ENCODE results near the gene MDFI. TPM values are rescaled to one million over a fixed set of nuclear protein-coding genes. Genes with fewer than 3 reads are reported as not detected.

MDFI gene
- total and polyA plus RNA-seq, 9 of the 15 experiments (the other 6 are each of a cell fraction or from before 2014, with no cell fraction given): not detected

DNA sequence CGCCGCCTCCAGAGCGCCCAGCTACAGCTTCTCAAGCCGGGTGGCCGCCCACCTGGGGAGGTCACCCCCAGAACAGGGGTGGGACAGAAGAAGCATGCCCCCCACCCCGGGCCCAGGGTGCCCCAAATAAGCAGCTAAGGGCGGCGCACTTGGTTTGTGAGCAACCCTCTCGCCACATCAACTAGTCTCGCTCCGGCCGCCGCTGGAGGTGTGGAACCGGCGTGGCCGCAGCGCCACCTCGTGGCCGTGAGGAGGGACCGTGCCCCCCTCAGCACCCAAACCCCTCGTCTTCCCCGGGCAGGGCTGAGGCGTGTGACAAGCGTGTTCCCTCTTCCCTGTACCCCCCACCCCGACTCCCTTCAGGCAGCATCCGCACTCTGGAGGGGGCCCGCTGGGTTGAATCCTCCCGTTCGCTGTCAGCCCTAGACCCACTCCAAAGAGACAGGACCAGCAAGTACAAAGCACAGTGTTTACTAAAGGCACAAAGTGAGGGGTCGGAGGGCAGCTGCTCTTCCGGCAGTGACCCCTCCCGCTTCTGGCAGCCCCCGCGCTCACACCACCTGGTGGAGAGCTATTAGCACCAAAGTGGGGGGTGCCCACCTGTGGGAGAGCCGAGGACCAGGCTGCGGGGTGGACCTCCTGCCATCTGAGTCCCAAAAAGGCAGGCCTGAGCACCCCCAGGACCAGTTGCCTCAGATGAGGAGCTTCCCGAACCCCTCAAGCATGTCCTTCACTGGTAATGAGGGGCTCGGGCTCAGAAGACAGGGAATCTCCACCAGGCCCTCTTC, 45.4 kb downstream of the MDFI start (continued):
- TF ChIP-seq, protein P1, sequence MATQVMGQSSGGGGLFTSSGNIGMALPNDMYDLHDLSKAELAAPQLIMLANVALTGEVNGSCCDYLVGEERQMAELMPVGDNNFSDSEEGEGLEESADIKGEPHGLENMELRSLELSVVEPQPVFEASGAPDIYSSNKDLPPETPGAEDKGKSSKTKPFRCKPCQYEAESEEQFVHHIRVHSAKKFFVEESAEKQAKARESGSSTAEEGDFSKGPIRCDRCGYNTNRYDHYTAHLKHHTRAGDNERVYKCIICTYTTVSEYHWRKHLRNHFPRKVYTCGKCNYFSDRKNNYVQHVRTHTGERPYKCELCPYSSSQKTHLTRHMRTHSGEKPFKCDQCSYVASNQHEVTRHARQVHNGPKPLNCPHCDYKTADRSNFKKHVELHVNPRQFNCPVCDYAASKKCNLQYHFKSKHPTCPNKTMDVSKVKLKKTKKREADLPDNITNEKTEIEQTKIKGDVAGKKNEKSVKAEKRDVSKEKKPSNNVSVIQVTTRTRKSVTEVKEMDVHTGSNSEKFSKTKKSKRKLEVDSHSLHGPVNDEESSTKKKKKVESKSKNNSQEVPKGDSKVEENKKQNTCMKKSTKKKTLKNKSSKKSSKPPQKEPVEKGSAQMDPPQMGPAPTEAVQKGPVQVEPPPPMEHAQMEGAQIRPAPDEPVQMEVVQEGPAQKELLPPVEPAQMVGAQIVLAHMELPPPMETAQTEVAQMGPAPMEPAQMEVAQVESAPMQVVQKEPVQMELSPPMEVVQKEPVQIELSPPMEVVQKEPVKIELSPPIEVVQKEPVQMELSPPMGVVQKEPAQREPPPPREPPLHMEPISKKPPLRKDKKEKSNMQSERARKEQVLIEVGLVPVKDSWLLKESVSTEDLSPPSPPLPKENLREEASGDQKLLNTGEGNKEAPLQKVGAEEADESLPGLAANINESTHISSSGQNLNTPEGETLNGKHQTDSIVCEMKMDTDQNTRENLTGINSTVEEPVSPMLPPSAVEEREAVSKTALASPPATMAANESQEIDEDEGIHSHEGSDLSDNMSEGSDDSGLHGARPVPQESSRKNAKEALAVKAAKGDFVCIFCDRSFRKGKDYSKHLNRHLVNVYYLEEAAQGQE (IDR thresholded peaks at IDR 0.05; ENCODE audit: borderline replicate concordance): peak; percentile 80
- TF ChIP-seq, protein P1 (CRISPR knock-in tag; IDR thresholded peaks at IDR 0.05; ENCODE audit: low read depth): no peak
- TF ChIP-seq, protein P2, sequence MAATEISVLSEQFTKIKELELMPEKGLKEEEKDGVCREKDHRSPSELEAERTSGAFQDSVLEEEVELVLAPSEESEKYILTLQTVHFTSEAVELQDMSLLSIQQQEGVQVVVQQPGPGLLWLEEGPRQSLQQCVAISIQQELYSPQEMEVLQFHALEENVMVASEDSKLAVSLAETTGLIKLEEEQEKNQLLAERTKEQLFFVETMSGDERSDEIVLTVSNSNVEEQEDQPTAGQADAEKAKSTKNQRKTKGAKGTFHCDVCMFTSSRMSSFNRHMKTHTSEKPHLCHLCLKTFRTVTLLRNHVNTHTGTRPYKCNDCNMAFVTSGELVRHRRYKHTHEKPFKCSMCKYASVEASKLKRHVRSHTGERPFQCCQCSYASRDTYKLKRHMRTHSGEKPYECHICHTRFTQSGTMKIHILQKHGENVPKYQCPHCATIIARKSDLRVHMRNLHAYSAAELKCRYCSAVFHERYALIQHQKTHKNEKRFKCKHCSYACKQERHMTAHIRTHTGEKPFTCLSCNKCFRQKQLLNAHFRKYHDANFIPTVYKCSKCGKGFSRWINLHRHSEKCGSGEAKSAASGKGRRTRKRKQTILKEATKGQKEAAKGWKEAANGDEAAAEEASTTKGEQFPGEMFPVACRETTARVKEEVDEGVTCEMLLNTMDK (IDR thresholded peaks at IDR 0.05; ENCODE audit: borderline replicate concordance, insufficient read depth, low read depth, low read length, poor library complexity, severe bottlenecking): peak; percentile 28
- TF ChIP-seq ATF1 (CRISPR knock-in tag; IDR thresholded peaks at IDR 0.05) (no peak), ATF1 (tag; IDR thresholded peaks at IDR 0.05) (no peak), CTBP1 (IDR thresholded peaks at IDR 0.05; ENCODE audit: borderline replicate concordance) (peak; percentile 60; the same call in 1 of the 2 replicates), RBM39 (optimal IDR thresholded peaks at IDR 0.05; ENCODE audit: low read depth, low read length) (peak; percentile 63), CXXC5 (CRISPR knock-in tag; IDR thresholded peaks at IDR 0.05) (peak; percentile 46; the same call in 1 of the 2 replicates), PHF21A (IDR thresholded peaks at IDR 0.05; ENCODE audit: borderline replicate concordance, low read depth) (no peak), BHLHE40 (IDR thresholded peaks at IDR 0.05; ENCODE audit: low read length) (peak; percentile 49; the same call in 1 of the 2 replicates), ZNF583 (CRISPR knock-in tag; IDR thresholded peaks at IDR 0.05) (no peak), GABPA (tag; conservative IDR thresholded peaks at IDR 0.05; ENCODE audit: low read depth) (no peak)
- TF ChIP-seq, protein P3, sequence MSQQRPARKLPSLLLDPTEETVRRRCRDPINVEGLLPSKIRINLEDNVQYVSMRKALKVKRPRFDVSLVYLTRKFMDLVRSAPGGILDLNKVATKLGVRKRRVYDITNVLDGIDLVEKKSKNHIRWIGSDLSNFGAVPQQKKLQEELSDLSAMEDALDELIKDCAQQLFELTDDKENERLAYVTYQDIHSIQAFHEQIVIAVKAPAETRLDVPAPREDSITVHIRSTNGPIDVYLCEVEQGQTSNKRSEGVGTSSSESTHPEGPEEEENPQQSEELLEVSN (IDR thresholded peaks at IDR 0.05; ENCODE audit: borderline replicate concordance in 1 of 2, extremely low read depth in 1 of 2, insufficient read depth in 1 of 2, insufficient read length in 1 of 2, low read depth in 1 of 2, low read length in 1 of 2, poor library complexity in 1 of 2, severe bottlenecking in 1 of 2): peak in 1 of 2 experiments; percentile 46
- TF ChIP-seq, protein P4, sequence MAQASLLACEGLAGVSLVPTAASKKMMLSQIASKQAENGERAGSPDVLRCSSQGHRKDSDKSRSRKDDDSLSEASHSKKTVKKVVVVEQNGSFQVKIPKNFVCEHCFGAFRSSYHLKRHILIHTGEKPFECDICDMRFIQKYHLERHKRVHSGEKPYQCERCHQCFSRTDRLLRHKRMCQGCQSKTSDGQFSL (CRISPR knock-in tag; IDR thresholded peaks at IDR 0.05): peak; percentile 57; the same call in 1 of the 2 replicates
- TF ChIP-seq, protein P4 (tag; IDR thresholded peaks at IDR 0.05): no peak
